ENCODE measurements around the gene EVL. TPM values are rescaled to one million over a fixed set of nuclear protein-coding genes. Genes with fewer than 3 reads are reported as not detected.
"Not testable (repeated sequence)": the region's sequence is repeated elsewhere in the genome, so short reads cannot be mapped to it uniquely, and the experiment has no call there.

Gene EVL
- polyA plus RNA-seq, 1 experiment = 18.6 TPM

DNA sequence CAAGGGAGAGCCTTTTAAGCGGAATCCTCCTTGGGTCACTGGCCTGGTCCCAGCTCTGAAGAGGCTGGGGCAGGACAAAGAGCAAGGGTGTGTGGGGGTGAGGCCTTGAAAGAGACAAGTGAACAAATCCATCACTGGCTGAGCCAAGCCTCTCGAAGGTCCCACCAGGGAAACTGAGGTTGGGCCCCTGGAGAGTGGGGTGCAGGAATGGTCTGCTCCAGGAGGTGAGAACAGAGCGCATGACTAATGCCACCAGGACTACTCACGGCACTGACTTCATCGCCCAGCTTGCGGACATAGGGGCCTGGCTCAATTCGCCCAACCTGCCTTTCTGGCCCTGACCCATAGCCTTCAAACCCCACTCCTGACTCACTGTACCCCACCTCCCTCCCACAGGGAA lies 113.5 kb downstream of the EVL start:
- H3K4me3 ChIP-seq (ENCODE audit: low read depth, low read length) = no peak overlapping the region
- no peak for DNase-seq (ENCODE audit: low read depth)
- peaks cover 1% of the 10 kb centered on the region; the same call in 1 of the 2 replicates for H3K27me3 ChIP-seq (ENCODE audit: control insufficient read depth, insufficient read depth, low read length)
- H3K36me3 ChIP-seq (ENCODE audit: control insufficient read depth, insufficient read depth, low read length) = no peaks in the 10 kb centered on the region
- ChIA-PET CTCF (interaction anchor here (1.1 to 1.4 kb wide), 2 partner anchors 13 to 14 kb away, joined by 3 read pairs; no protein-coding TSS in a partner anchor), POLR2A (no interaction called here)
- TF ChIP-seq, protein P1, sequence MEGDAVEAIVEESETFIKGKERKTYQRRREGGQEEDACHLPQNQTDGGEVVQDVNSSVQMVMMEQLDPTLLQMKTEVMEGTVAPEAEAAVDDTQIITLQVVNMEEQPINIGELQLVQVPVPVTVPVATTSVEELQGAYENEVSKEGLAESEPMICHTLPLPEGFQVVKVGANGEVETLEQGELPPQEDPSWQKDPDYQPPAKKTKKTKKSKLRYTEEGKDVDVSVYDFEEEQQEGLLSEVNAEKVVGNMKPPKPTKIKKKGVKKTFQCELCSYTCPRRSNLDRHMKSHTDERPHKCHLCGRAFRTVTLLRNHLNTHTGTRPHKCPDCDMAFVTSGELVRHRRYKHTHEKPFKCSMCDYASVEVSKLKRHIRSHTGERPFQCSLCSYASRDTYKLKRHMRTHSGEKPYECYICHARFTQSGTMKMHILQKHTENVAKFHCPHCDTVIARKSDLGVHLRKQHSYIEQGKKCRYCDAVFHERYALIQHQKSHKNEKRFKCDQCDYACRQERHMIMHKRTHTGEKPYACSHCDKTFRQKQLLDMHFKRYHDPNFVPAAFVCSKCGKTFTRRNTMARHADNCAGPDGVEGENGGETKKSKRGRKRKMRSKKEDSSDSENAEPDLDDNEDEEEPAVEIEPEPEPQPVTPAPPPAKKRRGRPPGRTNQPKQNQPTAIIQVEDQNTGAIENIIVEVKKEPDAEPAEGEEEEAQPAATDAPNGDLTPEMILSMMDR (IDR thresholded peaks at IDR 0.05; ENCODE audit: insufficient read depth, low read depth, low read length) = no peak

DNA sequence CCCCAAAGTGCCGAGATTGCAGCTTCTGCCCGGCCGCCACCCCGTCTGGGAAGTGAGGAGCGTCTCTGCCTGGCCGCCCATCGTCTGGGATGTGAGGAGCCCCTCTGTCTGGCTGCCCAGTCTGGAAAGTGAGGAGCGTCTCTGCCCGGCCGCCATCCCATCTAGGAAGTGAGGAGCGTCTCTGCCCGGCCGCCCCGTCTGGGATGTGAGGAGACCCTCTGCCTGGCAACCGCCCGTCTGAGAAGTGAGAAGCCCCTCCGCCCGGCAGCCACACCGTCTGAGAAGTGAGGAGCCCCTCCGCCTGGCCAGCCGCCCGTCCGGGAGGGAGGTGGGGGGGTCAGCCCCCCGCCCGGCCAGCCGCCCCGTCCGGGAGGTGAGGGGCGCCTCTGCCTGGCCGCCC lies 115.4 kb downstream of the EVL start:
- POLR2A ChIA-PET; DNase-seq (ENCODE audit: low read depth); H3K36me3 ChIP-seq (ENCODE audit: control insufficient read depth, insufficient read depth, low read length); H3K27me3 ChIP-seq (ENCODE audit: control insufficient read depth, insufficient read depth, low read length); CTCF ChIA-PET; H3K4me3 ChIP-seq (ENCODE audit: low read depth, low read length): not testable (repeated sequence)

DNA sequence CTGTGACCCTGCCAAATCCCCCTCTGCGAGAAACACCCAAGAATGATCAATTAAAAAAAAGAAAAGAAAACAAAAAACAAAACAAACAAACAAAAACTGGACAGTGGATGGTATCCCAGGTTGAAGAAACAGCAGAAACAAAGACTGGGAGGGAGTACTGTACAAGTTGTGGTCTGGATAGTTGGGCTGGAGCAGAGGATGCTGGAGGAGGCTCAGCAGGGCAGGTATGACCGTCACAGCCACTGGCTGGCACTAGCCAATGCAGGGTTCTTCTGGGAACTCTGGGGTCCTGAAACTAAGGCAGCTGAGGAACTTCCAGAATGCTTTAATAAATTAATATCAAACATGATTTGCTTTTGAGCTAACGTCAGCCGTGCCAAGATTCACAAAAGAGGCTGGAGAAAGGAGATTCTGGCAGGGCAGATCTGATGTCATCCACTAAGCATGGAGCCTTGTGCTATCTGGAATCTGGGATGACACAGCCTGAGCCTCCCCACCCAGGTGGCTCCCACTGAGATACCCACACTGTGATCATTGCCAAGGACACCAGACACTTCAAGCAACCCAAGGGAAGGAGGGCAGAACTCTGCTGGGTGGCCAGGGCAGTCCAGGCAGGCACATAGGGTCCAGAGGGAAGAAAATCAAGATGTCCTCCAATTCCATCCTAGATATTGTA lies 116.8 kb downstream of the EVL start:
- H3K4me3 ChIP-seq (ENCODE audit: low read depth, low read length); POLR2A ChIA-PET; H3K27me3 ChIP-seq (ENCODE audit: control insufficient read depth, insufficient read depth, low read length); H3K36me3 ChIP-seq (ENCODE audit: control insufficient read depth, insufficient read depth, low read length); DNase-seq (ENCODE audit: low read depth); CTCF ChIA-PET: not testable (repeated sequence)

DNA sequence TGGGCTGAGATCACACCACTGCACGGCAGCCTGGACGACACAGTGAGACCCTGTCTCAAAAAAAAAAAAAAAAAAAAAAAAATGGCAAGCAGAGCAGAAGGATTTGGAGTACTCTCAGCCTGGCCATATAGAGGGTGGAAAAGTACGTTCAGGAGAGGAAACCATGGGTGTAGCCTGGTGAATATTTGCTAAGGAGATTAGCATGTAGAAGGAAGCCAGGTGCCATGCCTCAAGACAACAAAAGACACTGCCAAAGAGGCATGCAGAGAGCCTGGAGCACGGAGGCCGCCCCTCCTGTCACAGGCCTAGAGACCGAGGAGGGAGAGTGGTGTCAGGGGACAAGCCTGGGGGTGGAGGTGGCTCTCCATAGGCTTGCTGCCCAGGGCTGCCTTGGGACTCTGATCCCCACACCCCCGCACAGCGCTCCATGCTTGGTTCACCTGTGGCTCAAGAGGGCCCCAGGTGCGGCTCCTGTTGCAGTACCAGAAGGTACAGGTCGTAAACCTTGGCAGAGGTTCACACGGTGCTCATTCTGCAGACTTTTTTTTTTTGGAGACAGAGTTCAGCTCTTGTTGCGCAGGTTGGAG lies 122.1 kb downstream of the EVL start:
- ChIA-PET CTCF (no interaction called here), POLR2A (no interaction called here)
- Histone ChIP-seq H3K36me3 (ENCODE audit: control insufficient read depth, insufficient read depth, low read length) (no peaks in the 10 kb centered on the region), H3K27me3 (ENCODE audit: control insufficient read depth, insufficient read depth, low read length) (no peaks in the 10 kb centered on the region), H3K4me3 (ENCODE audit: low read depth, low read length) (no peak overlapping the region)
- TF ChIP-seq, protein P1 (IDR thresholded peaks at IDR 0.05; ENCODE audit: insufficient read depth, low read depth, low read length) = no peak
- DNase-seq (ENCODE audit: low read depth) = no peak

DNA sequence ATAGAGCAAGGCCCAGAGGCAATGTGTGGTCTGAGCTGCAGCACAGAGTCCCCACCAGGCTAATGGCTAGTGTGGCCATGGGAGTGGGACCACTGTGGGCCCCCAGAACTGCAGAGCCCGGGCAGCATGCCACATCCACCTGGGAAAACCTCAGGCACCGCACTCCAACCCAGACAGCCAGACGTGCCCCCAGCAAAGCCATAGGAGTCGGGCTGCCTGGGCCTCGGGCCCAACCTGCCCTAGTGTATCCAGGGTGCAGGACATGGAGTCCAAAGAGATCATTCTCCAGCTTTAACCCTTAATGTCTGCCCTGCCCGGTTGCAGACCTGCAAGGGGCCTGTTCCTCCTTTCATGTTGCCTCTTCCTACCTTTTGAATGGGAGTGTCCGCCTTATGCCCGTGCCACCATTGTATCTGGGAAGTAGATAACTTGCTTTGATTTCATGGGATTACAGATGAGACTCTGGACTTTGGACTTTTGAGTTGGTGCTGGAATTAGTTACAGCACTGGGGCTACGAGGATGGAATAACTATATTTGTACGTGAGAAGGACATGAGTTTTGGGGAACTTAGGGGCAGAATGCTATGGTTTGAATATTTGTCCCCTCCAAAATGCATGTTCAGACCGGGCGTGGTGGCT lies 123.3 kb downstream of the EVL start:
- POLR2A ChIA-PET = no interaction called here
- H3K4me3 ChIP-seq (ENCODE audit: low read depth, low read length) = no peak overlapping the region
- DNase-seq (ENCODE audit: low read depth) = no peak
- H3K36me3 ChIP-seq (ENCODE audit: control insufficient read depth, insufficient read depth, low read length) = no peaks in the 10 kb centered on the region
- no peaks in the 10 kb centered on the region for H3K27me3 ChIP-seq (ENCODE audit: control insufficient read depth, insufficient read depth, low read length)
- TF ChIP-seq, protein P1 (IDR thresholded peaks at IDR 0.05; ENCODE audit: insufficient read depth, low read depth, low read length) = no peak
- CTCF ChIA-PET = no interaction called here

- ChIA-PET CTCF (interaction anchor here (0.6 kb wide), 1 partner anchor 424 kb away, joined by 3 read pairs; no protein-coding TSS in a partner anchor), POLR2A (no interaction called here)
- DNase-seq (ENCODE audit: low read depth) = no peak
- TF ChIP-seq, protein P1 (IDR thresholded peaks at IDR 0.05; ENCODE audit: insufficient read depth, low read depth, low read length) = no peak
- H3K4me3 ChIP-seq (ENCODE audit: low read depth, low read length) = no peak overlapping the region
- H3K27me3 ChIP-seq (ENCODE audit: control insufficient read depth, insufficient read depth, low read length) = no peaks in the 10 kb centered on the region
- H3K36me3 ChIP-seq (ENCODE audit: control insufficient read depth, insufficient read depth, low read length) = no peaks in the 10 kb centered on the region
Observed at GRCh38 chr14:100190126-100190525, 124.9 kb downstream of the EVL start.

Measured in BJ (cell line).